Testis (tissue), 2 donors: ENCODE measurements around the gene TACR1.

Experiments
- POLR2A ChIP-seq: fragments of 450-650 bp; IDR thresholded peaks from one replicate; pipeline ENCODE4 v1.6.1; 2017; ENCODE audit warnings: antibody characterized with exemption, mild to moderate bottlenecking, moderate library complexity
- TF ChIP-seq, protein P1 (sequence below), 3 experiments: fragments of 450-650 bp in 2 of 3; fragments of 200-600 bp in 1 of 3; sonication (generic) in 1 of 3; IDR thresholded peaks; one replicate each; pipeline ENCODE4 v1.5.1; 2016 to 2019; ENCODE audit warnings: antibody characterized with exemption in 3 of 3, mild to moderate bottlenecking in 2 of 3, moderate library complexity in 1 of 3

DNA sequence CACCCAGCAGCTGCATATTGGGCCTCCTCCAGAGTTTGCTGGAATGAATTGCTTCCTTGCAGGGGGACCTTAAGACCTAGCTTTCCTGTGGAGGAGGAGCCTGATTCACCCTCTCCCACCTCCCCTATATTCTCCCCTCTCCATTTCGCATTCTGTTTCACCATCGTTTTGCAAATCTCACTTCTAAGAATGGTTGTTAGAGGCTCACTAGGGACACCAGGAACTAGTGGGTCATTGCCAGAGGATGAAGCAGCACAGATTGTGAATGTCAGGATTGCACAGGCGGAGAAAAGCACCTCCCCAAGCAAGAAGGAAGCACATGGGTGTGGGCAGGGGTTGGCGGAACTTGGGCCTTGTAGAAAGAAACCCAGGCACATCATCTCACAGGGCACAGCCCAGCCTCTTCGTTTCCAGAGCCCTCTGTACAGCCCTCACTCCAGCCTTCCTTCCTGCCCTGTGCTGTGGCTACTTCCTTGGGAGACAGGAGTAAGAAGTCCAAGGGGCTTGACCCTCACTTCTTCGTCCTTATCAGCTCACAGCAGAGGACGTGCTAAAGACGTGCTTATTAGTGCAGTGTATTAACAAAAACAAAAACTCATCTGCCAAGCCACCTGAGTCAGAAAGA, 63.4 kb downstream of the TACR1 start:
- TF ChIP-seq, protein P1, sequence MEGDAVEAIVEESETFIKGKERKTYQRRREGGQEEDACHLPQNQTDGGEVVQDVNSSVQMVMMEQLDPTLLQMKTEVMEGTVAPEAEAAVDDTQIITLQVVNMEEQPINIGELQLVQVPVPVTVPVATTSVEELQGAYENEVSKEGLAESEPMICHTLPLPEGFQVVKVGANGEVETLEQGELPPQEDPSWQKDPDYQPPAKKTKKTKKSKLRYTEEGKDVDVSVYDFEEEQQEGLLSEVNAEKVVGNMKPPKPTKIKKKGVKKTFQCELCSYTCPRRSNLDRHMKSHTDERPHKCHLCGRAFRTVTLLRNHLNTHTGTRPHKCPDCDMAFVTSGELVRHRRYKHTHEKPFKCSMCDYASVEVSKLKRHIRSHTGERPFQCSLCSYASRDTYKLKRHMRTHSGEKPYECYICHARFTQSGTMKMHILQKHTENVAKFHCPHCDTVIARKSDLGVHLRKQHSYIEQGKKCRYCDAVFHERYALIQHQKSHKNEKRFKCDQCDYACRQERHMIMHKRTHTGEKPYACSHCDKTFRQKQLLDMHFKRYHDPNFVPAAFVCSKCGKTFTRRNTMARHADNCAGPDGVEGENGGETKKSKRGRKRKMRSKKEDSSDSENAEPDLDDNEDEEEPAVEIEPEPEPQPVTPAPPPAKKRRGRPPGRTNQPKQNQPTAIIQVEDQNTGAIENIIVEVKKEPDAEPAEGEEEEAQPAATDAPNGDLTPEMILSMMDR (IDR thresholded peaks at IDR 0.05): no peak
- no peak for TF ChIP-seq POLR2A
